ENCODE results near the gene THAP3. TPM values are rescaled to one million over a fixed set of nuclear protein-coding genes. Genes with fewer than 3 reads are reported as not detected.
A peak's percentile ranks its signal among the peaks of the same experiment; 100 is the strongest.

Gene THAP3
- total RNA-seq, 1 experiment from 2014 or later, result 35.5 TPM

DNA sequence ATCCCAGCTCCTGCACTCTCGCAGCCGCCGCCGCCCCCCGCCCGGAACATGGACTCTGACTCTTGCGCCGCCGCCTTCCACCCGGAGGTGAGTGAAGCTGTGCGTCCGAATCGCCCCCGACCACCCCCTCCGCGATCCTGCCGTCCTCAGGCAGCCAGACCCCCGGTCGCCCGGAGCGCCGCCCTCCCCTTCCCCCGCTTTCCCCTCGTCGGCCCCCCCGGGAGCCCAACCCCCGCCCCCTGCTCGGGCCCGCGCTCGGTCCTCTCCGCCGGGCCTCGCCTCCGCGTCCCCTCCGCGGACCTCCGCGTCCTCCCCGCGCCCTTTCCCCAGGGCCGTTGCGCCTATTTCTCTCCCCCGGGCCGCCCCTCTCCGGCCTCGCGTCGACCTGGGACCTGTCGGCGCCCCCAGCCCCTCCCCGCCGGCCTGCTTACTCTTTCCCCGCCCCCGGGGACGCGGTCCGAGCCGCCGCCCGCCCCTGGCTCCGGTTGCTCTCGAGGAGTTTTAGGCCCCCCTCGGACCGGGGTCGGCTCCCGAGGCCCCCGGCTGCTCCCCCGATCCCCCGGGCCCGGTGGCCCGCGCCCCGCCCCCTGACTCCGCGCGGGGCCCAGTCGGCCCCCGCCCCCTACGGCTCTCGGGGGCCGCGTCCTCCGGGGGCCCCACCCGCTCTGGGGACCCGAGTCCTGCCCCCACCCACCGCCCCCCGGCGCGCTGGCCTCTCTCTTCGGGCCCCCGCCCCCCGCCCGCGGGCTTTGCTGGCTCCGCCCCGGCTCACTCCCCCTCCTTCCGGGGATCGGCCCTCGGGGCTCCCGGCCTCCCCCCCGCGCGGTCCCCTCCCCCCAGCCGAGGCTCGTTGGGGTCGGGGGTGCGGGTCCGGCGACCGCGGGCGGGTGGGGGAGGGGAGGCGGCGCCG lies 10.4 kb upstream of the THAP3 start:
- peak overlapping the region; percentile 99 for H3K4me3 ChIP-seq
- peak; percentile 68 to 72 for DNase-seq
- no peaks in the 10 kb centered on the region for H3K9me3 ChIP-seq (replicated peaks)
- H3K4me1 ChIP-seq, result peaks cover 9% of the 10 kb centered on the region
- H3K36me3 ChIP-seq, result peaks cover 26% of the 10 kb centered on the region
- no peaks in the 10 kb centered on the region for H3K27me3 ChIP-seq
- peak overlapping the region; percentile 68 for H3K27ac ChIP-seq

- H3K4me3 ChIP-seq, result peak overlapping the region; percentile 99
- no peaks in the 10 kb centered on the region for H3K27me3 ChIP-seq
- no peaks in the 10 kb centered on the region for H3K9me3 ChIP-seq (replicated peaks)
- H3K27ac ChIP-seq, result no peak overlapping the region
- peaks cover 5% of the 10 kb centered on the region; the same call in 1 of the 2 replicates for H3K4me1 ChIP-seq
- no peak for DNase-seq
- H3K36me3 ChIP-seq, result peaks cover 34% of the 10 kb centered on the region
These were observed 9.5 kb upstream of the THAP3 start for GRCh38 chr1:6614929-6615785.

DNA sequence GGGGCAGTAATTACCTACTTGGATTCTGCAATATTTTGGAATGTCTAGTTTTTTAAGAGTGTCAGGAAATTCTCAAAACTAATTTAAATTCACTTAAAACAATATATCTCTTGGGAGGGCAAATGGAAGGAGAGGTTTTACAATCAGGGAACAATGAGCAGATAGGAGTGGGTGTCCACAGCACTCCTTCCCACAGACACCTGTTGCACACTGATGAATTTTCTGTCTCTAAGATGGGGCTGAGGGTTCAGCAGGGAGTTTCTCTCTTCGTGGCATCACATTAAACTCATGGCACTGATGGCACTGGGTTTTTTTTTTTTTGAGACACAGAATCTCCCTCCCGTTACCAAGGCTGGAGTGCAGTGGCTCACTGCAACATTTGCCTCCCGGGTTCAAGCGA lies 5.6 kb upstream of the THAP3 start:
- no peak for DNase-seq
- no peaks in the 10 kb centered on the region for H3K9me3 ChIP-seq (replicated peaks)
- H3K4me1 ChIP-seq, result peaks cover 15% of the 10 kb centered on the region
- H3K4me3 ChIP-seq, result no peak overlapping the region
- H3K27ac ChIP-seq, result no peak overlapping the region
- H3K36me3 ChIP-seq, result peaks cover 63% of the 10 kb centered on the region
- H3K27me3 ChIP-seq, result no peaks in the 10 kb centered on the region

DNA sequence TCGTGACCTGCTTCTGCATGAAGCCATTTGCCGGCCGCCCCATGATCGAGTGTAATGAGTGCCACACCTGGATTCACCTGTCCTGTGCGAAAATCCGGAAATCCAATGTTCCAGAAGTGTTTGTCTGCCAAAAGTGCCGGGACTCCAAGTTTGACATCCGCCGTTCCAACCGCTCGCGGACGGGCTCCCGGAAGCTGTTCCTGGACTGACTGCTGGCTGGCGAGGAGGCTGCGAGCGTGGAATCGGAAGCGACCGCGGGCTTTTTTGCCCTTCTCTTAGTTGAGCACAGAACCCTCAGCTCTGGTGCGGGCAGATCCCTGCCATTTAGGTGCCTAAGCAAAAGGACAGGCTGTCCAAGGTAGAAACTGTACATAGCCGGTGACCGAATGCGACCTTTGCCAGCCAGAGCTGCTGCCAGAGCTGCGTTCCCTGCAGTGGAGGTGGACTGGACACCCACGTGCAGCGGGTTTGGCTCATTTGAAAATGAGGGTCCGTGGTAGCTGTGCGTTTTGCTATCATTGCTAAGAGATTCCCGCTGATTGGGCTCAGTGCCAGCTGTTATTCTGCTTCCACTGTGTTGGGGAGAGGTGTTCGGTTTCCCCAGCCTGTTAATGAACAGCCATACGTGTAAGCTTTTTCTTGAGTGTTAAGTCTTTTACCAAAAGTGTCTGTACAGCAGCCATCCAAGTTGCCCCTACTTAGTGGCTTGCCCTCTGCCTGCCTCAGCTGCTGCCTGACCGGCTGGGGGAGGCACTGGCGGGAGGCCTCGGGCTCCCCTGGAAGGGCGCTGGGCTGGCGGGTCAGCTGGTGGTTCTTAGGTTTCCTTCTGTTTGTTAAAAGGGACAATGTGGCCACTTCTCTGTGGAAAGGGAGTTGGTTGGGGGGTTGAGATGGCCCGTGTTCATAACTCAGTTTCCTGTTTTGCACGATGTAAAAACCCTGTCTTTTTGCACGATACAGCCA lies 3.0 kb upstream of the THAP3 start:
- H3K4me1 ChIP-seq, result peaks cover 19% of the 10 kb centered on the region
- no peaks in the 10 kb centered on the region for H3K27me3 ChIP-seq
- H3K27ac ChIP-seq, result no peak overlapping the region
- H3K9me3 ChIP-seq (replicated peaks), result no peaks in the 10 kb centered on the region
- no peak for DNase-seq
- H3K36me3 ChIP-seq, result peaks cover 61% of the 10 kb centered on the region
- H3K4me3 ChIP-seq, result no peak overlapping the region

- peaks cover 21% of the 10 kb centered on the region for H3K4me1 ChIP-seq
- no peaks in the 10 kb centered on the region for H3K27me3 ChIP-seq
- no peak overlapping the region; the same call in 1 of the 2 replicates for H3K27ac ChIP-seq
- no peak for DNase-seq
- peaks cover 60% of the 10 kb centered on the region for H3K36me3 ChIP-seq
- H3K4me3 ChIP-seq, result no peak overlapping the region
- H3K9me3 ChIP-seq (replicated peaks), result no peaks in the 10 kb centered on the region
These were observed 2.1 kb upstream of the THAP3 start for GRCh38 chr1:6622396-6623152.

GRCh38 chr1:6623269-6623965 lies 1.3 kb upstream of the THAP3 start:
- Histone ChIP-seq H3K9me3 (replicated peaks) (no peaks in the 10 kb centered on the region), H3K27ac (peak overlapping the region; percentile 4; the same call in 1 of the 2 replicates), H3K36me3 (peaks cover 56% of the 10 kb centered on the region), H3K27me3 (no peaks in the 10 kb centered on the region), H3K4me1 (peaks cover 27% of the 10 kb centered on the region), H3K4me3 (no peak overlapping the region)
- DNase-seq, result peak; percentile 57 to 69

DNA sequence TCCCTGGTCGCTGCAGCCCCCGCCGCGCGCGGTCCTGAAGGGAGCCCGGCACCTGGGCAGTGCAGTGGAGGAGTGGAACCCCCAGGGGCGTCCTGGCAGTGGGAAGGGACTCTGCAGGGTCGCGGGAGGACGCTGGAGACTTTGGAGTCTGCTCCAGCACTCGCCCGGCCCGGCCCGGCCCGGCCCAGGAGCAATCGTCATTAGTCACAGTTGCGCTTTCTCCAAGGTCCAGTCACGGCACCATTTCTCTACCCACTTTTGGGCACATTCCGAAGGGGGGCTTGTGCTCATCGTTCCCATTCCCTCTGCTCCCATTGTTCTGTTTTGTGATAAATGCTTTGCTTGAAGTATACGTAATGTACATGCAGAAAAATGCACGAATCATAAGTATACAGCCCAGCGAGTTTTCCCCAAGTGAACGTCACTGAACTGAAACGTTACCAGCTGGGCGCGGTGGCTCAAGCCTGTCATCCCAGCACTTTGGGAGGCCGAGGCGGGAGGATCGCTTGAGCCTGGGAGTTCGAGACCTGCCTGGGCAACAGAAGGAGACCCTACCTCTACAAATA lies 999 bp downstream of the THAP3 start:
- Histone ChIP-seq H3K36me3 (peaks cover 56% of the 10 kb centered on the region), H3K9me3 (replicated peaks) (no peaks in the 10 kb centered on the region)
- DNase-seq, result peak in 1 of 2 experiments; percentile 45

DNA sequence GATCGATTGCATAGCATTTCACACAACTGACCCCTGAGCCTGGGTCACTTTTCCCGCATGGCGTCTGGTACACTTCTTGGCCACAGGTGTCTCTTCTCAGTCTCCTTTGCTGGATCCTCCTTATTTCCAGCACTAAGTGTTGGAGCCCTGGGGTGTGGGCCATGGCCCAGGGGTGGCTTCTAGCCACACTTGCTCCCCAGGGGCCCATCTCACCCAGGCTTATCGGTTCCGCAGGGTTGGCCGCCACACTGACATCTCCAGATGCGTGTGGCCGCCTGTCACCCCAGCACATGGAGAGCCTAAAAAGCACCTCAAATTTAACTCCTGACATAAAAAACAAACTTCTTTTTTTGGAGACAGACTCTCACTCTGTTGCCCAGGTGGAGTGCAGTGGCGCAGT lies 2.4 kb downstream of the THAP3 start:
- Histone ChIP-seq H3K4me1 (peaks cover 28% of the 10 kb centered on the region), H3K4me3 (no peak overlapping the region), H3K27ac (no peak overlapping the region), H3K27me3 (no peaks in the 10 kb centered on the region), H3K9me3 (replicated peaks) (no peaks in the 10 kb centered on the region), H3K36me3 (peaks cover 54% of the 10 kb centered on the region)
- DNase-seq, result no peak

More for the DNA sequence above, 999 bp downstream of the THAP3 start:
- no peaks in the 10 kb centered on the region for H3K27me3 ChIP-seq
- no peak overlapping the region for H3K27ac ChIP-seq
- peak overlapping the region; percentile 76 for H3K4me3 ChIP-seq
- peaks cover 28% of the 10 kb centered on the region for H3K4me1 ChIP-seq

GRCh38 chr1:6627841-6628545 lies 3.3 kb downstream of the THAP3 start:
- Histone ChIP-seq H3K4me3 (no peak overlapping the region), H3K36me3 (peaks cover 53% of the 10 kb centered on the region), H3K9me3 (replicated peaks) (no peaks in the 10 kb centered on the region), H3K27ac (peak overlapping the region; percentile 10; the same call in 1 of the 2 replicates), H3K27me3 (no peaks in the 10 kb centered on the region), H3K4me1 (peaks cover 27% of the 10 kb centered on the region)
- peak; percentile 38 to 65 for DNase-seq

- Histone ChIP-seq H3K36me3 (peaks cover 57% of the 10 kb centered on the region), H3K27me3 (no peaks in the 10 kb centered on the region), H3K27ac (no peak overlapping the region), H3K9me3 (replicated peaks) (no peaks in the 10 kb centered on the region), H3K4me3 (no peak overlapping the region), H3K4me1 (peaks cover 29% of the 10 kb centered on the region)
- DNase-seq, result no peak
These were observed 4.4 kb downstream of the THAP3 start for GRCh38 chr1:6628971-6629479.

DNA sequence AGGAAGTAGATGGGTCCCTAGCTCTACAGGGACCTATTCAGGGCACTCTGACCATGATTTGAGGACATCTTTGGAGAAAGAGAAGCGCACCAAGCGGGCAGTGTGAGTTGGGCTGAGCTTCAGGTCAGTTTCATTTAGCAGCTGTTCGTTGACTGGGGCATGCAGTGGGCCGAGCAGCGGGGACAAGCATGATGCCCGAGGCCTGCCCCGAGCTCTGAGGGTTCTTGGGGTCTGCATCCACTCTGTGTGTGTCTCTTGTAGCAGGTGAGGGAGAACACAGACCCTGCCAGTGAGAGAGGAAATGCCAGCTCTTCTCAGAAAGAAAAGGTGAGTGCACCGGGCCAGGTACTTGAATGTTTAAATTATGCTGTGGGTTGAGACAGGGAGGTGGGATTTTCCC lies 5.4 kb downstream of the THAP3 start:
- no peak for DNase-seq
- Histone ChIP-seq H3K4me1 (peaks cover 36% of the 10 kb centered on the region), H3K27ac (no peak overlapping the region), H3K9me3 (replicated peaks) (no peaks in the 10 kb centered on the region), H3K4me3 (no peak overlapping the region), H3K27me3 (no peaks in the 10 kb centered on the region), H3K36me3 (peaks cover 60% of the 10 kb centered on the region)

DNA sequence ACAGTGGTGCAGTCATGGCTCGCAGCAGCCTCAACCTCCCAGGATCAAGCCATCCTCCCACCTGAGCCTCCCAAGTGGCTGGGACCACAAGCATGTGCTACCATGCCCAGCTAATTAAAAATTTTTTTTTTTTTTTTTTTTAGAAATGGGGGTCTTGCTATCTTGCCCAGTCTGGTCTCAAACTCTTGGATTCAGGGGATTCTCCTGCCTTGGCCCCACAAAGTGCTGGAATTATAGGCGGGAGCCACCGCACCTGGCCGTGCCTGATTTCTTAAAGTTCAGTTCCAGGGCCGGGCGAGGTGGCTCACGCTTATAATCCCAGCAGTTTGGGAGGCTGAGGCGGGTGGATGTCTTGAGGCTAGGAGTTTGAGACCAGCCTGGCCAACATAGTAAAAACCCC lies 6.4 kb downstream of the THAP3 start:
- H3K36me3 ChIP-seq, result peaks cover 71% of the 10 kb centered on the region
- H3K27ac ChIP-seq, result no peak overlapping the region
- H3K4me1 ChIP-seq, result peaks cover 39% of the 10 kb centered on the region
- no peaks in the 10 kb centered on the region for H3K27me3 ChIP-seq
- no peak overlapping the region for H3K4me3 ChIP-seq
- no peaks in the 10 kb centered on the region for H3K9me3 ChIP-seq (replicated peaks)
- no peak for DNase-seq
